ENCODE measurements around the gene FRMD1.

FRMD1 gene

GRCh38 chr6:168118935-168119334, 39.9 kb upstream of the FRMD1 start:
- TF ChIP-seq GATA3 (IDR thresholded peaks at IDR 0.05; ENCODE audit: low read depth, low read length) (no peak), GATA2 (IDR thresholded peaks at IDR 0.05; ENCODE audit: low read depth, low read length) (no peak)

GRCh38 chr6:168117942-168118341, 38.9 kb upstream of the FRMD1 start:
- TF ChIP-seq GATA2 (IDR thresholded peaks at IDR 0.05; ENCODE audit: low read depth, low read length) (no peak), GATA3 (IDR thresholded peaks at IDR 0.05; ENCODE audit: low read depth, low read length) (no peak)

GRCh38 chr6:168116975-168117899, 38.2 kb upstream of the FRMD1 start:
- TF ChIP-seq GATA2 (IDR thresholded peaks at IDR 0.05; ENCODE audit: low read depth, low read length) (no peak), GATA3 (IDR thresholded peaks at IDR 0.05; ENCODE audit: low read depth, low read length) (no peak)

GRCh38 chr6:168116438-168116974, 37.5 kb upstream of the FRMD1 start:
- TF ChIP-seq GATA3 (IDR thresholded peaks at IDR 0.05; ENCODE audit: low read depth, low read length): no peak
- no peak for TF ChIP-seq GATA2 (IDR thresholded peaks at IDR 0.05; ENCODE audit: low read depth, low read length)

- TF ChIP-seq GATA2 (IDR thresholded peaks at IDR 0.05; ENCODE audit: low read depth, low read length): no peak
- TF ChIP-seq GATA3 (IDR thresholded peaks at IDR 0.05; ENCODE audit: low read depth, low read length): no peak
These were observed 36.9 kb upstream of the FRMD1 start for GRCh38 chr6:168115748-168116437.

GRCh38 chr6:168113226-168113625, 34.2 kb upstream of the FRMD1 start:
- no peak for TF ChIP-seq GATA2 (IDR thresholded peaks at IDR 0.05; ENCODE audit: low read depth, low read length)
- TF ChIP-seq GATA3 (IDR thresholded peaks at IDR 0.05; ENCODE audit: low read depth, low read length): no peak

- TF ChIP-seq GATA2 (IDR thresholded peaks at IDR 0.05; ENCODE audit: low read depth, low read length) (no peak), GATA3 (IDR thresholded peaks at IDR 0.05; ENCODE audit: low read depth, low read length) (no peak)
These were observed 32.9 kb upstream of the FRMD1 start for GRCh38 chr6:168111911-168112310.

- no peak for TF ChIP-seq GATA2 (IDR thresholded peaks at IDR 0.05; ENCODE audit: low read depth, low read length)
- TF ChIP-seq GATA3 (IDR thresholded peaks at IDR 0.05; ENCODE audit: low read depth, low read length): no peak
These were observed 31.4 kb upstream of the FRMD1 start for GRCh38 chr6:168110437-168110836.

GRCh38 chr6:168109171-168109570, 30.2 kb upstream of the FRMD1 start:
- TF ChIP-seq GATA2 (IDR thresholded peaks at IDR 0.05; ENCODE audit: low read depth, low read length) (no peak), GATA3 (IDR thresholded peaks at IDR 0.05; ENCODE audit: low read depth, low read length) (no peak)

GRCh38 chr6:168107191-168107983, 28.4 kb upstream of the FRMD1 start:
- TF ChIP-seq GATA3 (IDR thresholded peaks at IDR 0.05; ENCODE audit: low read depth, low read length): no peak
- no peak for TF ChIP-seq GATA2 (IDR thresholded peaks at IDR 0.05; ENCODE audit: low read depth, low read length)

- TF ChIP-seq GATA3 (IDR thresholded peaks at IDR 0.05; ENCODE audit: low read depth, low read length): no peak
- TF ChIP-seq GATA2 (IDR thresholded peaks at IDR 0.05; ENCODE audit: low read depth, low read length): no peak
These were observed 27.6 kb upstream of the FRMD1 start for GRCh38 chr6:168106633-168107005.

- peak; percentile 64 for TF ChIP-seq GATA2 (IDR thresholded peaks at IDR 0.05; ENCODE audit: low read depth, low read length)
- no peak for TF ChIP-seq GATA3 (IDR thresholded peaks at IDR 0.05; ENCODE audit: low read depth, low read length)
These were observed 27.0 kb upstream of the FRMD1 start for GRCh38 chr6:168105813-168106632.

- no peak for TF ChIP-seq GATA3 (IDR thresholded peaks at IDR 0.05; ENCODE audit: low read depth, low read length)
- no peak for TF ChIP-seq GATA2 (IDR thresholded peaks at IDR 0.05; ENCODE audit: low read depth, low read length)
These were observed 25.6 kb upstream of the FRMD1 start for GRCh38 chr6:168104636-168105035.

Data from SH-SY5Y (cell line).